HEK293T (cell line): ENCODE measurements around the gene CRIP1.

Experiments used
- CTCF ChIA-PET: fragments of 350-600 bp; formaldehyde crosslinking; extraction: SDS; loops from one replicate; lab custom pipeline; 2021; ENCODE audit warnings: antibody characterized with exemption, inconsistent platforms; lab: Yijun Ruan, JAX
- POLR2A ChIA-PET: fragments of 350-600 bp; formaldehyde crosslinking; extraction: SDS; loops from one replicate; lab custom pipeline; 2020; ENCODE audit warnings: antibody characterized with exemption, inconsistent platforms; lab: Yijun Ruan, JAX
- DNase-seq: peaks from one replicate; pipeline ENCODE4 v3.0.0; 2012; ENCODE audit warnings: mixed read lengths; ENCODE audit errors: extremely low spot score
- ARNT ChIP-seq: fragments of 450-650 bp; IDR thresholded peaks from 2 replicates; pipeline ENCODE4 v1.6.1; 2017; ENCODE audit warnings: mild to moderate bottlenecking
- BHLHE40 ChIP-seq: fragments of 450-650 bp; IDR thresholded peaks from 2 replicates; pipeline ENCODE4 v1.6.1; 2016; ENCODE audit warnings: mild to moderate bottlenecking, moderate library complexity, borderline replicate concordance
- CTBP1 ChIP-seq: fragments of 450-650 bp; IDR thresholded peaks from 2 replicates; pipeline ENCODE4 v1.6.1; 2016; ENCODE audit warnings: borderline replicate concordance
- ELF4 ChIP-seq: fragments of 450-650 bp; IDR thresholded peaks from 2 replicates; pipeline ENCODE4 v1.6.1; 2017; ENCODE audit warnings: antibody characterized with exemption
- FOXA1 ChIP-seq: fragments of 450-650 bp; IDR thresholded peaks from 2 replicates; pipeline ENCODE4 v1.6.1; 2016; ENCODE audit warnings: mild to moderate bottlenecking
- FOXK2 ChIP-seq: fragments of 450-650 bp; IDR thresholded peaks from 2 replicates; pipeline ENCODE4 v1.6.1; 2016; ENCODE audit warnings: mild to moderate bottlenecking
- FOXM1 ChIP-seq: fragments of 450-650 bp; IDR thresholded peaks from 2 replicates; pipeline ENCODE4 v1.6.1; 2017; ENCODE audit warnings: mild to moderate bottlenecking, borderline replicate concordance
- HDGF ChIP-seq: fragments of 450-650 bp; IDR thresholded peaks from 2 replicates; pipeline ENCODE4 v1.6.1; 2017; ENCODE audit warnings: antibody characterized with exemption, borderline replicate concordance
- L3MBTL2 ChIP-seq: fragments of 450-650 bp; conservative IDR thresholded peaks from 2 replicates; pipeline ENCODE4 v1.6.1; 2016; ENCODE audit warnings: mild to moderate bottlenecking
- LEF1 ChIP-seq: fragments of 450-650 bp; IDR thresholded peaks from 2 replicates; pipeline ENCODE4 v1.6.1; 2017; ENCODE audit warnings: mild to moderate bottlenecking, borderline replicate concordance
- NFRKB ChIP-seq: fragments of 450-650 bp; IDR thresholded peaks from 2 replicates; pipeline ENCODE4 v1.6.1; 2016; ENCODE audit warnings: mild to moderate bottlenecking, moderate library complexity
- PKNOX1 ChIP-seq: fragments of 450-650 bp; IDR thresholded peaks from 2 replicates; pipeline ENCODE4 v1.6.1; 2016
- SP1 ChIP-seq: fragments of 450-650 bp; IDR thresholded peaks from 2 replicates; pipeline ENCODE4 v1.6.1; 2017
- SUZ12 ChIP-seq: fragments of 450-650 bp; IDR thresholded peaks from 2 replicates; pipeline ENCODE4 v1.6.1; 2016; ENCODE audit warnings: mild to moderate bottlenecking
- TARDBP ChIP-seq: fragments of 450-650 bp; IDR thresholded peaks from 2 replicates; pipeline ENCODE4 v1.6.1; 2016
- ZNF384 ChIP-seq: fragments of 450-650 bp; IDR thresholded peaks from 2 replicates; pipeline ENCODE4 v1.6.1; 2016

Gene CRIP1

GRCh38 chr14:105445901-105446845 is 40.5 kb upstream of the CRIP1 start:
- no peak for DNase-seq
- ChIA-PET CTCF (no interaction called here), POLR2A (no interaction called here)
- no peak for TF ChIP-seq HDGF
- no peak for TF ChIP-seq L3MBTL2
- no peak for TF ChIP-seq ELF4

- CTCF ChIA-PET = no interaction called here
- DNase-seq = no peak
- TF ChIP-seq NFRKB (no peak), FOXA1 (no peak), PKNOX1 (no peak), FOXK2 (no peak), ELF4 (no peak), TARDBP (no peak), SP1 (no peak), HDGF (no peak)
- POLR2A ChIA-PET = no interaction called here
These were observed 39.7 kb upstream of the CRIP1 start for GRCh38 chr14:105446971-105447370.

DNA sequence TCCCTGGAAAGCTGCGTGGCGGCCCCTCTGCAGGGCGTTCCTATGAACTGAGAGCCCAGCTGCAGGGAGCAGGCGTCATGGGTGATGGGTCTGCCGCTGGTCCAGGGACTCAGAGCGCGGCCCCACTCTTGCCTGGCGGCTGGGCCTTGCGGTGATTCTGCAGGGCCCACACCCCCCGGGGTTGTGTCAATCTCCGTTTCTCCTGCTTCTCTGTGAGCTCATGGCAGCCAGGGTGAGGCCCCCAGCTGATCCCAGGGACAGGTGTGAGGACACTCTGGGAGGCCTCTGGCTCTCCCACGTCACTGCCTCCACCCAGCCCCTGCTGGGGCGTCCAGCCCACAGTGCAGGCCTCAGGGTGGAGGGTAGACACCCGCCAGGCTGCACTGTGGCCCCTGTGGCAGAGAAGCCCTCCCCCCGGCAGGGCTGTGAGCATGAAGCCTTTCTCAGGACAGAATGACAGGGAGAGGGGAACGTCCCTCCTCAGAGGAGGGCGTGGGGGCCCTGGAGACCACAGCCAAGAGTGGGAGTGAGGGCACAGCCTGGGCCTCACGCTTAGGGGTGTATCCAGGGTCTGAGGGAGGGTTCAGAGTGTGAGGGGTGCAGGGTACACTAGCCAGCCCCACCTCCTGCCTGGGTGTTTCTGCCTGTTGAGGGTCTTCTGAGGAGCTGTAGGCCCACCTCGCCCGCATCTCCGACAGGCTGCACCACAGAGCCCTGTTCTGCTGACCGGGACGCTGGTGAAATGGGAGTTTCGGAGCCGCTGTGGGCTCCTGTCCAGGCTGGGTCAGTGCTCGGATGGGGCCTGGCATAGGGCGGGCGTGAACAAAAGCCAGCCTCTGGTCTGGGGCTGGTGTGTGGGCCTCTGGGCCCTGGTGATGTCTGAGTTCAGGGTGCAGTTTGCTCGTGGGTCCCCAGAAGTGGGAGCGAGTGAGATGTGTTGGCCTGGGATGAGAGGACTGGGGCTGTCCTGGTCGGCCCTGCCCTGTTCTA is 38.7 kb upstream of the CRIP1 start:
- TF ChIP-seq LEF1 (no peak), SUZ12 (no peak), ZNF384 (no peak), FOXM1 (no peak), CTBP1 (no peak), BHLHE40 (no peak), TARDBP (no peak), PKNOX1 (no peak), HDGF (no peak), NFRKB (no peak), ARNT (no peak), ELF4 (no peak), FOXA1 (no peak), L3MBTL2 (no peak), FOXK2 (no peak), SP1 (no peak)
- ChIA-PET CTCF (interaction anchor here (1.0 to 1.4 kb wide), 6 partner anchors 9 to 147 kb away, joined by 3 to 6 read pairs (median 4); partner anchors contain the start of gene BRF1), POLR2A (no interaction called here)
- no peak for DNase-seq

- ChIA-PET CTCF (interaction anchor here (1.0 to 1.4 kb wide), 6 partner anchors 8 to 147 kb away, joined by 3 to 6 read pairs (median 4); partner anchors contain the start of gene BRF1), POLR2A (no interaction called here)
- TF ChIP-seq ELF4 (no peak), SUZ12 (no peak), ARNT (no peak), FOXA1 (no peak)
- peak; percentile 84 for DNase-seq
These were observed 38.0 kb upstream of the CRIP1 start for GRCh38 chr14:105448706-105449111.

DNA sequence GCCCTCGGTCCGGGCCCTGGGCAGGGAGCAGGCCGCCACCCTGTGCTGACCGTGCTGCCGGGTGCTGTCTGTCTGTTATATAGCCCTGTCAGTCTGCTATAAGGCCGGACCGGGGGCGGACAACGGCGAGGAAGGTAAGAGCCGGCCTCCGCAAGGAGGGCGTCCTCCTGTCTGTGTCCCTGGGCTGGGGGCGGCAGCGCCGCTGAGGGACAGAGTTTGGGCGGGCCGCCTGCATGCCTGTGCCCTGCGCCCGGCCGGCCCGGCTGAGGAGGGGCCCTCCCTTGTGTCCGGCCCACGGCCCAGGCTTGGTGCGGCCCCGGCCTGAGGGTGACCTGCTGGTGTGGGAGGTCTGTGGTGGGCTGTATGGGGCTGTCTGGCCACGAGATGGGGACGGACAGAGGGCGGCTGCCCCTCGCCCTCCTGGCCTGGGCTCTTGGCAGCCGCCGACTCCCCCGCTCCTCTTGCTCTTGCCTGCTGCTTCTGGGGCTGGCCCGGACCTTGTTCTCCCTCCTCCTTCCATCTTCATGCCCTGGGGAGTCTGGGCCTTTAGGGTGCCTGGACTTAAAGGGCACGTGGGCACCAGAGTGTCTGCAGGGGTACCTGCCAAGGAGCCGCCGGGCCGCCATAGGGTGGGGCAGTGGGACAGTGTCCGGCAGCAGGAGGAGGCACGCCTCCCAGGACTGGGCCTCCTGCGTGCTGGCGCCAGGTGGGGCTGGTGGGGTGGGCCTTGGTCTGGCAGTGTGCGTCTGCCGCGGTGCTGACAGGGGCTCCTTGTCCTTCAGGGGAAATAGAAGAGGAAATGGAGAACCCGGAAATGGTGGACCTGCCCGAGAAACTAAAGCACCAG is 37.2 kb upstream of the CRIP1 start:
- no peak for DNase-seq
- ChIA-PET CTCF (no interaction called here), POLR2A (no interaction called here)
- TF ChIP-seq ARNT = no peak
- TF ChIP-seq TARDBP = no peak
- no peak for TF ChIP-seq BHLHE40
- no peak for TF ChIP-seq LEF1
- no peak for TF ChIP-seq SUZ12

DNA sequence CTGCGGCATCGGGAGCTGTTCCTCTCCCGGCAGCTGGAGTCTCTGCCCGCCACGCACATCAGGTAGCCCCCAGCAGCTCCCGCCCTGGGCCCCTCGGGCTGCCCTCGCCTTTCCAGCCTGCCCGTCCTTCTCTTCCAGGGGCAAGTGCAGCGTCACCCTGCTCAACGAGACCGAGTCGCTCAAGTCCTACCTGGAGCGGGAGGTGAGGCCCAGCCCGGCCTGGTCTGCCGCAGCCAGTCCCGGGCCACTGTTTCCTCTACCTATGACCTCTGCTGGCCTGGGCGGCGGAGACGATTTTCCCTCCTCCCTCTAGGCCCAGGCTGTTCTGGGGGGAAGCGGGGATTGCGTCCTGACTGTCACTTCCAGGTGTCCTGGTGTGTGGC is 36.6 kb upstream of the CRIP1 start:
- ChIA-PET POLR2A (no interaction called here), CTCF (no interaction called here)
- DNase-seq = no peak

More for the DNA sequence above, 36.6 kb upstream of the CRIP1 start:
- no peak for TF ChIP-seq L3MBTL2
- TF ChIP-seq NFRKB = no peak
